HEK293T (cell line): Measurements from ENCODE around the gene CNOT9.

Source experiments
- CTCF ChIA-PET: fragments of 350-600 bp; formaldehyde crosslinking; extraction: SDS; loops from one replicate; lab custom pipeline; 2021; ENCODE audit warnings: antibody characterized with exemption, inconsistent platforms; lab: Yijun Ruan, JAX
- POLR2A ChIA-PET: fragments of 350-600 bp; formaldehyde crosslinking; extraction: SDS; loops from one replicate; lab custom pipeline; 2020; ENCODE audit warnings: antibody characterized with exemption, inconsistent platforms; lab: Yijun Ruan, JAX
- DNase-seq: peaks from one replicate; pipeline ENCODE4 v3.0.0; 2012; ENCODE audit warnings: mixed read lengths; ENCODE audit errors: extremely low spot score
- ARNT ChIP-seq: fragments of 450-650 bp; IDR thresholded peaks from 2 replicates; pipeline ENCODE4 v1.6.1; 2017; ENCODE audit warnings: mild to moderate bottlenecking
- BHLHE40 ChIP-seq: fragments of 450-650 bp; IDR thresholded peaks from 2 replicates; pipeline ENCODE4 v1.6.1; 2016; ENCODE audit warnings: mild to moderate bottlenecking, moderate library complexity, borderline replicate concordance
- CTBP1 ChIP-seq: fragments of 450-650 bp; IDR thresholded peaks from 2 replicates; pipeline ENCODE4 v1.6.1; 2016; ENCODE audit warnings: borderline replicate concordance
- ELF4 ChIP-seq: fragments of 450-650 bp; IDR thresholded peaks from 2 replicates; pipeline ENCODE4 v1.6.1; 2017; ENCODE audit warnings: antibody characterized with exemption
- FOXA1 ChIP-seq: fragments of 450-650 bp; IDR thresholded peaks from 2 replicates; pipeline ENCODE4 v1.6.1; 2016; ENCODE audit warnings: mild to moderate bottlenecking
- FOXK2 ChIP-seq: fragments of 450-650 bp; IDR thresholded peaks from 2 replicates; pipeline ENCODE4 v1.6.1; 2016; ENCODE audit warnings: mild to moderate bottlenecking
- FOXM1 ChIP-seq: fragments of 450-650 bp; IDR thresholded peaks from 2 replicates; pipeline ENCODE4 v1.6.1; 2017; ENCODE audit warnings: mild to moderate bottlenecking, borderline replicate concordance
- HDGF ChIP-seq: fragments of 450-650 bp; IDR thresholded peaks from 2 replicates; pipeline ENCODE4 v1.6.1; 2017; ENCODE audit warnings: antibody characterized with exemption, borderline replicate concordance
- L3MBTL2 ChIP-seq: fragments of 450-650 bp; conservative IDR thresholded peaks from 2 replicates; pipeline ENCODE4 v1.6.1; 2016; ENCODE audit warnings: mild to moderate bottlenecking
- LEF1 ChIP-seq: fragments of 450-650 bp; IDR thresholded peaks from 2 replicates; pipeline ENCODE4 v1.6.1; 2017; ENCODE audit warnings: mild to moderate bottlenecking, borderline replicate concordance
- NFRKB ChIP-seq: fragments of 450-650 bp; IDR thresholded peaks from 2 replicates; pipeline ENCODE4 v1.6.1; 2016; ENCODE audit warnings: mild to moderate bottlenecking, moderate library complexity
- PKNOX1 ChIP-seq: fragments of 450-650 bp; IDR thresholded peaks from 2 replicates; pipeline ENCODE4 v1.6.1; 2016
- SP1 ChIP-seq: fragments of 450-650 bp; IDR thresholded peaks from 2 replicates; pipeline ENCODE4 v1.6.1; 2017
- SUZ12 ChIP-seq: fragments of 450-650 bp; IDR thresholded peaks from 2 replicates; pipeline ENCODE4 v1.6.1; 2016; ENCODE audit warnings: mild to moderate bottlenecking
- TARDBP ChIP-seq: fragments of 450-650 bp; IDR thresholded peaks from 2 replicates; pipeline ENCODE4 v1.6.1; 2016
- ZNF384 ChIP-seq: fragments of 450-650 bp; IDR thresholded peaks from 2 replicates; pipeline ENCODE4 v1.6.1; 2016

CNOT9 gene

GRCh38 chr2:218583983-218584850, 15.6 kb downstream of the CNOT9 start:
- CTCF ChIA-PET: no interaction called here
- no peak for DNase-seq

GRCh38 chr2:218585541-218585940, 16.9 kb downstream of the CNOT9 start:
- TF ChIP-seq ARNT (no peak), SUZ12 (no peak), ELF4 (no peak), NFRKB (no peak), PKNOX1 (no peak), FOXK2 (no peak), L3MBTL2 (no peak), ZNF384 (no peak), CTBP1 (no peak)
- ChIA-PET POLR2A (no interaction called here), CTCF (no interaction called here)
- DNase-seq: no peak

More at GRCh38 chr2:218583983-218584850, 15.6 kb downstream of the CNOT9 start:
- TF ChIP-seq TARDBP (no peak), LEF1 (no peak), FOXA1 (no peak), BHLHE40 (no peak), NFRKB (no peak), ZNF384 (no peak), FOXK2 (no peak), L3MBTL2 (no peak), PKNOX1 (no peak), SP1 (no peak), ELF4 (no peak), CTBP1 (no peak), HDGF (no peak), SUZ12 (no peak), FOXM1 (no peak)
- POLR2A ChIA-PET: no interaction called here

- POLR2A ChIA-PET: no interaction called here
- no peak for TF ChIP-seq CTBP1
- TF ChIP-seq PKNOX1: no peak
- TF ChIP-seq SUZ12: no peak
- no peak for TF ChIP-seq ARNT
- TF ChIP-seq LEF1: no peak
- no peak for TF ChIP-seq NFRKB
- no peak for TF ChIP-seq TARDBP
- no peak for TF ChIP-seq ELF4
- no peak for TF ChIP-seq FOXM1
- TF ChIP-seq L3MBTL2: no peak
- TF ChIP-seq HDGF: no peak
- no peak for TF ChIP-seq BHLHE40
- no peak for TF ChIP-seq FOXK2
- TF ChIP-seq ZNF384: no peak
- no peak for TF ChIP-seq SP1
- TF ChIP-seq FOXA1: no peak
- no peak for DNase-seq
- CTCF ChIA-PET: no interaction called here
Observed at GRCh38 chr2:218605432-218605831, 36.8 kb downstream of the CNOT9 start.

- DNase-seq: no peak
- POLR2A ChIA-PET: interaction anchor here (0.8 to 1.5 kb wide), 4 partner anchors 9 to 64 kb away, joined by 3 to 5 read pairs (median 3); partner anchors contain the start of genes RNF25 and STK36
- CTCF ChIA-PET: interaction anchor here (0.8 to 1.1 kb wide), 2 partner anchors 15 to 80 kb away, joined by 3 read pairs; no protein-coding TSS in a partner anchor
- no peak for TF ChIP-seq BHLHE40
- TF ChIP-seq SP1: no peak
- TF ChIP-seq L3MBTL2: no peak
- no peak for TF ChIP-seq PKNOX1
- TF ChIP-seq CTBP1: no peak
Observed at GRCh38 chr2:218607436-218608115, 38.9 kb downstream of the CNOT9 start, which contains the start of gene PLCD4. PLCD4 (plus strand) TSS chr2:218607899; CDS start chr2:218615740, 7,841 bp downstream.

- CTCF ChIA-PET: no interaction called here
Observed at GRCh38 chr2:218615868-218616315, 47.3 kb downstream of the CNOT9 start.

More at GRCh38 chr2:218615868-218616315, 47.3 kb downstream of the CNOT9 start:
- TF ChIP-seq FOXK2: no peak
- no peak for TF ChIP-seq NFRKB
- TF ChIP-seq FOXA1: no peak
- TF ChIP-seq CTBP1: no peak
- TF ChIP-seq ELF4: no peak
- no peak for TF ChIP-seq TARDBP
- no peak for TF ChIP-seq FOXM1
- no peak for TF ChIP-seq LEF1
- no peak for DNase-seq
- POLR2A ChIA-PET: interaction anchor here (1.6 kb wide), 1 partner anchor 8 kb away, joined by 5 read pairs; the partner anchor contains the start of gene PLCD4
